ENCODE measurements around the gene TMEM138.
A peak's percentile ranks its signal among the peaks of the same experiment; 100 is the strongest.
"Not testable (repeated sequence)": the region's sequence is repeated elsewhere in the genome, so short reads cannot be mapped to it uniquely, and the experiment has no call there.

TMEM138 gene

DNA sequence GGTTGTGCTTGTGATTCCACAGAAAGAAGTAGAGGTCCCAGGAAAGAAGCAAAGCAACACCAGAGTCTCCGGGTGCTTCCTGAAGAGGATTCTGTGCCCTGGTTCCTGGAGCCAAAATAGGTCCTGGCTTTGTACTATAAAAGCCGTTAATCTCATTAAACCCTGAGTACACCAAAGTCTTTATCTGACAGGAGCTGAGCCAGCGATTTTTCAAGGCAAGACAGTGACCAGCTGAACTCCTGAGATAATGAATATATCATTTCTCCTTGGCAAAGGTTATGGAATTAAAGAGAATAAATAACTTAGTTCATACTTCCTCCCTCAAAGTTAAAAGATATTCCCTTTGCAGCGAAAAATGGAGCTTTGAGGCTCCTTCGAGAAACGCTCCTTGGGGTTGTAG, 5.2 kb downstream of the TMEM138 start:
- no peak for DNase-seq (ENCODE audit: low read depth)

DNA sequence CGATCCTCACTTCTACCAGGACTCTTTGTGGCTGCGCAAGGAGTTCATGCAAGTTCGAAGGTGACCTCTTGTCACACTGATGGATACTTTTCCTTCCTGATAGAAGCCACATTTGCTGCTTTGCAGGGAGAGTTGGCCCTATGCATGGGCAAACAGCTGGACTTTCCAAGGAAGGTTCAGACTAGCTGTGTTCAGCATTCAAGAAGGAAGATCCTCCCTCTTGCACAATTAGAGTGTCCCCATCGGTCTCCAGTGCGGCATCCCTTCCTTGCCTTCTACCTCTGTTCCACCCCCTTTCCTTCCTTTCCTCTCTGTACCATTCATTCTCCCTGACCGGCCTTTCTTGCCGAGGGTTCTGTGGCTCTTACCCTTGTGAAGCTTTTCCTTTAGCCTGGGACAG, 6.5 kb downstream of the TMEM138 start:
- DNase-seq (ENCODE audit: low read depth) = no peak

DNA sequence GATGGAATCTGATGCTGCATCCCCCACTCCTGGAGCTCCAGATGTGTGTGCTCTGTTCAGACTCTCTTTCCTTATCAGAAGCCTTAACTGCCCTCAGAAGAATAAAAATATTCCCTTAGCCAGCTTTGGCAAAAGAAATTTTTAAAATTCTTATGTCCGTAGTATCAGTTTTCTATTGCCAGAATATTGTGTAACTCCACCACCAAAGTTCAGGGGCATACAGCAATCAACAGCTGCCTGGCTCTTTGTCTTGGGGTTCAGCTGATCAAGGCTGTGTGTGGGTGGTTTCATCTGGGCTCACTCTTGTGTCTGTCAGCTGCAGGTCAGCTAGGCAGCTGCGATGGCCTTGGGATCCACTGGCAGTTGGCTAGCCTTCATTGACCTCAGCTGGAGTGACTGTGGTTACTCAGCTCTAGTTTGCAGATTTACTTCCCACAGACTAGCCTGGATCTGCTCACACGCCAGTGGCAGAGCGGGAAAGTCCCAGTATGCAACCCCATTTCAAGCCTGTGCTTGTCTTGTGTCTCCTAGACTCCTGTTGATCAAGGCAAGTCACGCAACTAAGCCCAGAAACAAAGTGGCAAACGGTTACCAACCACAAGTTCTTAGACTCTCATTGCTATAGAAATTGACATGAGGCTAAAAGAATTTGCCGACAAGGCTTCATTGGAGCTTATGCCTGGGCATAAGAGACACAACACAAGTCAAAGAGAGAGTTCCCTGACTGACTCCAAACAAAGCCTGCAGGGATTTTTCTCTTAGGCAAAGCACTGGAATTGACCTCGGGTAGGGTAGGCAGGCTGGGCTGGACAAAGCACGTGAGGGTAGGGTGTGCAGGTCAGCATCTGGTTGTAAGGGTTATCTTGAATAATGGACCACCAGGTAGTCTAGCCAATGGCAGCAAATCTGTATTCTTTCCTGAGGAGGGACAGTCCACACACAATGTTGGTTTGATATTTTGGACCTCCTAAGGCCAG, 7.5 kb downstream of the TMEM138 start:
- DNase-seq (ENCODE audit: low read depth) = no peak

DNA sequence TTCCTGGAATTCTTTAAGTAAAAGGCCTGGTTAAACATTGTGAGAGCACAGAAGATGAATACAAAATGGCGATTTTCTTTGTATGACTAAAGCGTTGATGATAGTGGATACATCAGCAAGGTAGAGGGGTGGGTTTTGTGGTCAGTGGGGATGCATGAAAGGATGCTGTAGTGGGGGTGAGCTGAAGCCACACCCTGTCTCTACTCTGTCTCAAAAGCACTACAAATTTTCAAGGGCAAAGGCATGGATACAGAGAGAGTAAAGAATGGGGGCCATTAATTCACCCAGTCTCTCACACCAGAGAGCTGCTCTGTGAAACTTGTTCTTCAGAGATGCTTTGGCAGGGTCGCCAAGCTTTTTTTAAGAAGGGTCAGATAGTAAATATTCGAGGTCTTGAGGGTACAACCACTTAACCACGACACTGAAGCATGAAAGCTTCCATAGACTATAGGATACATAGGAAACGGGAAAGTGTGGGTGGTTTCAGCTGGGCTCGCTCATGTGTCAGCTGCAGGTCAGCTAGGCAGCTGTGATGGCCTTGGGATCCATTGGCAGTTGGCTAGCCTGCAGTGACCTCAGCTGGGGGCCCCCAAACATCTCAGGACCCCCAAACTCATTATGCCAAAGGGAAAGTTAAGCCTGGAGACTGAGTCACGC, 8.3 kb downstream of the TMEM138 start:
- DNase-seq (ENCODE audit: low read depth) = no peak

DNA sequence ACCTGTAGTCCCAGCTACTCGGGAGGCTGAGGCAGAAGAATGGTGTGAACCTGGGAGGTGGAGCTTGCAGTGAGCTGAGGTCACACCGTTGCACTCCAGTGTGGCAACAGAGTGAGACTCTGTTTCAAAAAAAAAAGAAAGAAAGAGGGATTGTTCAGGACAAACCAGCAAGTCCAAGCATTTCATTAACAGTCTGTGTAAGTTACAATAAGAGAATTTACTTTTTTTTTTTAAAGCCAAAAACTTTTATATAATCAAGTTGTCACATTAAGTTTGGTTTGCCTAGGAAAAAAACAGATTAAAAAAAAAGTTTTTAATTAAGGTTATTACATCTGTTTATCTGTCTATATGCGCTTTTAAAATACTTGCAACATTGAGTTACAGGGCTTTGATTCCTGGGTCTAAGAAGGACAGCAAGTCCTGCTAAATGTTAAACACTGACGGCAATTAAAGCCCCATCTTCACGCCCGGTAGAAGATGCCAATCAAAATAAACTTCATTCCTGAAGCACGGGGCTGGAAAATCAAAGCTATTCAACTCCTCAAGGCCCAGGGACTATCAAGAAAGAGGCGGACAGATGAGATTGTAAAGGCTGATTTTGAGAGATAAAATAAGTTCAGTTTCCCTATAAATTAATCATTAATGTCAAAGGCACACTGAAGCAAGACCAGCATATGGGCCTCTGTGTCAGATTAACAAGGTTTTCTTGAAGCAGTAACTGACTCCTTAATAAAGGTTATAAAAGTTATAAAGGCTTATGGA, 10.7 kb downstream of the TMEM138 start:
- DNase-seq (ENCODE audit: low read depth) = no peak

DNA sequence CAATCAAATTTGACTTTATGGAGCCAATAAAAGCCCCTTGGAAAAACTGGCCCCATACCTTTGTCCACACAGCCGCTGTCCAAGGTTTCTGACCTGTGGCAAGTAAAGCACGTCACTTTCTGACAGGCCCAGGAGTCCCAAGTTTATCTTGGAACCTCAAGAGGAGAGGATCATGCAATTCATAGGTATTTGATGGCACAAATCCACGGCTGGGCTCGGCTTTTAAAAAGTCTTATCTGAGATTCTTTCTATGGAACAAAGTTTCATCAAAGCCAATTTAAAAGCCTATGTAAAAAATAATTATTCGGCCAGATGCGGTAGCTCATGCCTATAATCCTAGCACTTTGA, 13.6 kb downstream of the TMEM138 start:
- no peak for DNase-seq (ENCODE audit: low read depth)

DNA sequence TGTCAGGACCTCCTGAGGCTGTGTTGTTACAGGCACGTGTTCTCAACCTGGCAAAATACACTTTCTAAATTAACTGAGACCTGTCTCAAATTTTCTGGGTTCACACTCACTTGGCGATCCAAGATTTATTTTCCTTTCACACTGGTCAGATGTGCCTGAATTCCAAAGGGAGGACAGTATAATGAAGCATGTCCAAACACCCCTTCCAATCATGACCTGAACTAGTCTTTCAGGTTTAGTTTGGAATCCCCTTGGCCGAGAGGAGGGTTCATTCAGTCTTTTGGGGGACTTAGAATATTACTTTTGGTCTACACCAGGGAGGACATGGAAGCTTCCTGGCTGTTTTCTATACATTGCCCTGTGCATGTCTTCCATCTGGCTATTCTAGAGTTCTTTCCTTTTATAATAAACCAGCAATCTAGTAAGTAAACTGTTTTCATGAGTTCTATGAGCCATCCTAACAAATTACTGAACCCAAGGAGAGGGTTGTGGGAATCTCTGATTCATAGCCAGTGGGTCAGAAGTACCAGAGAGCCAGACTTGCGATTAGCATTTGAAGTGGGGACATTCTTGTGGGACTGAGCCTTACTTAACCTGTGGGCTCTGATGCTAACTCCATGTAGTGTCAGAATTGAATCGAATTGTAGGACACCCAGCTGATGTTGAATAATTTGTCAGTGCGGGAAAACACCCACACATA, 15.4 kb downstream of the TMEM138 start:
- no peak for DNase-seq (ENCODE audit: low read depth)

DNA sequence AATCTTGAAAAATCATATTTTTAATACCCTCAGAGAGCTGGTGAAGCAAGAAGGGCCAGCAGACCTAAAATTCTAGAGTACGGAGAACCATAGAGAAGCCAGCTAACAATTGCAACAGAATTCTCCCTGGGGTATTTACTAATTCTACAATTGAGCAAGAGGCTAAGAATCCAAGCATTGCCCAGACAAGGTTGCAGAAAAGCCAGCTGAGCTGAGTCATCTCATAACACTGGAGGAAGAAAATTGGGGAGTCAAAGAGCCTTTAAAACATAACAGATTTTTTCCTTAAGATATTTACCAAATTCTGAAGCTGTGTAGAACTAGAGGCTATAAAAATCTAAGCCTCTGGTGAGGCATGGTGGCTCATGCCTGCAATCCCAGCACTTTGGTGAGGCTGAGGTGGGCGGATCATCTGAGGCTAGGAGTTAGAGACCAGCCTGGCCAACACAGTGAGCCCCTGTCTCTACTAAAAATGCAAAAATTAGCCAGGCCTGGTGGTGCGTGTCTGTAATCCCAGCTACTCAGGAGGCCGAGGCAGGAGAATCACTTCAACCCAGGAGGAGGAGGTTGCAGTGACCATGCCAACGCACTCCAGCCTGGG, 16.6 kb downstream of the TMEM138 start:
- DNase-seq (ENCODE audit: low read depth) = peak; percentile 42

DNA sequence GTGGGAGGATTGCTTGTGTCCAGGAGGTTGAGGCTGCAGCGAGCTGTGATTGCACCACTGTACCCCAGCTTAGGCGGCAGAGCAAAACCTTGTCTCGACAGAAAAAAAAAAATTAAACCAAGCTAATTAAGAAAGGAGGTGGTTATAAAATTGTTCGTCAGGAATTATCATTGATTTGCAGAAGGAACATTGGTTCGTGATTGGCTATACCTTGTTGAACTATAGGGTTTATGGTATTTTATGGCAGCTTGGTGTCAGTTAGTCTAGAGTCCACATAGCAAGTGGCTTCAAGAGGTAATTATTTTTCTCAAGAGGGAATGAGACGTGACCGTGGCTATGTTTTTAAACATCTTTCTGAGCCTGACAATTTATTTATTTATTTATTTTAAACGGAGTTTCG, 18.7 kb downstream of the TMEM138 start:
- no peak for DNase-seq (ENCODE audit: low read depth)

DNA sequence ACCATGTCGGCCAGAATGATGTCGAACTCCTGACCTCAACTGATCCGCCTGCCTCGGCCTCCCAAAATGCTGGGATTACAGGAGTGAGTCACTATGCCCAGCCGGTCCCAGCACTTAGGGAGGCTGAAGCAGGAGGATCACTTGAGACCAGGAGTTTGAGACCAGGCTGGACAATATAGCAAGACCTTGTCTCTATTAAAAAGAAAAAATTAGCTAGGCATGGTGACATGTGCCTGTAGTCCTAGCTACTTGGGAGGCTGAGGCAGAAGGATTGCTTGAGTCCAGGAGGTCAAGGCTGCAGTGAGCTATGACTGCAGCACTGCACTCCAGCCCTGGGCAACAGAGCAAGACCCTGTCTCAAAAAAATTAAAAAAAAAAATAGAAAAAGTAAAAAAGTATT, 21.7 kb downstream of the TMEM138 start:
- not testable (repeated sequence) for DNase-seq (ENCODE audit: low read depth)

DNA sequence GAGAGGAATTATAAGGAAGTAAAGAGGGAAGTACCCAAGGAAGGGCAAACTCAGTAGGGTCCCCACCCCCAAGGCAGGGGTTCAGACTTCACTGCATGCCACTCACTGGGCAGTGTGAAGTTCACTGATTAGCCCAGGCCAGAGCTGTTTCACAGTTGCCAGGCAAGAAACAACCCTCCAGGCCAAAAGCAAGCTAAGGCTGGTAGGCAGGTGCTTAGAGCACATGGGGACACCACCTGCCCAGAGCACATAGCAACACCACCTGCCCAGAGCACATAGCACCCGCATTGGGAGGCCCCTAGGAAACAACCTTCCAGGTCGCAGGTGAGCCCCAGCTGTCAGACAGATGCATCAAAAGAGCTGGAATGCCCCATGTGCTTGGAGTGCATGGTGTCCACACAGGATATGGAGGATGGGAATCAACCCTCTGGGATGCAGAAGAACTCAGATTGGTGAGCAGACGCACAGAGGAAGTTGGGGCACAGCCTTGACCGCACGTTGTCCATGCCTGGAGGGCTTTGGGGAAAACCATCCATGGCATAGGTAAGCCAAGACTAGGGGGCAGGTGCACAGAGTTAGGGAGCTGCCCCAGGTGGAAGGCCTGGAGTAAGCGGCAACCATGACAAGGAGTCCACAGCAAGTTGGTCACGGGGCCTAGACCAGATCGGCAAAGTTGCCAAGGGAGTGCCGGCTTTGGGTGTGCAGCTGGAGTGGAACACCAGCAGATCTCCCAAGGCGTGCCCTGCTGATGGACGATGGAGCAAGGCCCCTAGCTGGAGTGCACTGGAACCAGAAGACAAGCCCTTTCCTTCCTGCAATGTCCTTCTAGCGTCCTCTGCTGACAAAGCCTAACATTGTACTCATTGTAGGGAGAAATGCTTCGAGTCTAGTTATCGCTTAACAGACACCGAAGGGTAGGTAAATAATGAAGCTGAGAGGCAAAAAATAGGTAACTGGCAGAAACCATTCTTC, 22.4 kb downstream of the TMEM138 start:
- no peak for DNase-seq (ENCODE audit: low read depth)

DNA sequence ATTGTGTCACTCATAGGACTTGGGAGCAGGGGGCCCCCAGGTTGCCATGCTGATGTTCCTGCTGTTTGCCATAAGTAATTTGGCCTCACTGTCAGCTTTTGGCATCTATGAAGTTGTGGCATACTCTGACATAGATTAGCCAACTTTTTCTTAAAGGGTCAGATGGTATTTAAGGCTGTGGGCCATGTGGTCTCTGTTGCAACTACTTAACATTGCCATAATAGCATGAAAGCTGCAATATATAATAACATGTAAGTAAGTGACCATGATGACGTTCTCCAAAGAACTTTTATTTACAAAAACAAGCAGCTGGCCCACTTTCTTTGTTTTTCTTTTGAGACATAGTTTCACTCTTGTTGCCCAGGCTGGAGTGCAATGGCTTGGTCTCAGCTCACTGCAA, 28.0 kb downstream of the TMEM138 start:
- no peak for DNase-seq (ENCODE audit: low read depth)

DNA sequence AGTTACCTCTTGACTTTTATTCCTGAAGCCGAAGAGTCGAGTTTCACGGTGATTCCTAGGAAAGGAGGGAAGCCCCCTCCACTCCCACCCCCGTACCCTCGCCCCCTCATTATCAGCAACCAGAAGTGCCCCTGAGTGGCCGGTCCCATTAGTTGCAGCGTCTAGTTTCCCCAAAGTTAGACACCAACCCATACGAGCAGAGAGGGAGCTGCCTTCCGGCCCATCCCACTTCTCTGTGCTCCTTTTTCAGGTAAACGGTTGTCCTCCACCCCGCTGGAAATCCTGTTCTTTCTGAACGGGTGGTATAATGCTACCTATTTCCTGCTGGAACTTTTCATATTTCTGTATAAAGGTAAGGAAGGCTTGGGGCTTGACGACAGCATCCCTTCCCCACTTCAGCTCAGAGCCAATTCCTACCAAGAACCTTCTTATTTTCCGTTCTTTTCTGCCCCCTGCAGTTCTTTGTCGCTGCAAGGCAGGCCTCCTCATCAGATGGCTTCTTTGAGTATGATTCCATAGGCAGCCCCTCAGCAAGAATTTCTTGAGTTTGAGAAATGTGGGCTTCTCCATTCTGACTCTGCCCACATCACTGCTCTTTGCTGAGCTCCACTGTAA, 30.9 kb downstream of the TMEM138 start:
- no peak for DNase-seq (ENCODE audit: low read depth)

DNA sequence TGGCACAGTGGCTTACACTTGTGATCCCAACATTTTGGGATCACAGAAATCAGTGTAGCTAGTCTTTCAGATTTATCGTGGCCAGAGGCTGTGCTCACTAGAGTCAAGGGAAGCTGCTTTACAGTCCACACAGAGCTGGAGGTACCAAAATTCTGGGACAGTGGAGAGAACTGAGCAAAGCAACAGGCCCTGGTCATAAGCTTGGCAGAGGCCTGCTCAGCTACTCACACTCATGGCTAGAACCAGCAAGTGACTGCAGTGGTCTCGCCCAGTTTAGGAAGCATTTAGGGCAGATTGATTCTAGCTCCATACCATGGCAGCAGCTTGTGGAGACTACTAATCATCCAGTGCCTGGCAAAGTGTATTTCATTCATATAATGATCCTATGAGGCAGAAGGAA, 39.0 kb downstream of the TMEM138 start:
- DNase-seq (ENCODE audit: low read depth) = no peak

DNA sequence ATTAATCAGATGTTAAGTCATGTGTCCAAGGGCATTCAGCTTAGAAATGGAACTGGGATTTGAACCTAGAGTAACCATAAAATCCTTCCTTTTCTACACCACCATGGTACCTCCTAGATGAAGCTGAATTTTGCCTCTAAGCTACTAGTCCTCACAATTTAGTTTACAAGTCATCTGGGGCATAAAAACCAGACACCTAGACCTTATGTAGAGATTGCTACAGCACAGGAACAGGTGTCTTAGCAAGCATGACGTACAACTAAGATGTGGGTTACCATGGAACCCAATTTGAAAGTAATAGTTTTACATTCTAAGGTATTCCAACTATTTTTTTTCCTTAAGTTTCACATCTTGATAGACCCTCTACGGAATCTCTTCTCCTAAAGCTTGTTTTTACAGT, 39.4 kb downstream of the TMEM138 start:
- no peak for DNase-seq (ENCODE audit: low read depth)

DNA sequence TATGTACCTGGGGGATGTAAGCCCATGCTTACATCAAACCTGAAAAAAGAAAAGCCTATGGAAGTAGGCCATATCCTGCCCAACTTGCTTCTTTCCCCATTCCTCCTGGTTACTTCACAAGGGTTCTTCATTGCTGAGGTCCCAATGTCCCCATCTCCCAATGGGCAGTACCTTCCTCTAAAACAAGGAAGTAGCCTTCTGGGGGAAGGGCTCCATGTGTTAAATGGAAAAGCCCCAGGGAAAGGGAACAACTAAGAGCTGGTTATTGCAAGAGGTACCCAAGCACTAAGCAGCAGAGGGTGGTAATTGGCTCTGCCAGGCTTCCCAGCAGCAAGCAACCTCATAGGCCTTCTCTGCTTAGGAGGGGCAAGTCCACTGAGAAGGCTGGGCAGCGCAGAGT, 41.5 kb downstream of the TMEM138 start:
- no peak for DNase-seq (ENCODE audit: low read depth)

DNA sequence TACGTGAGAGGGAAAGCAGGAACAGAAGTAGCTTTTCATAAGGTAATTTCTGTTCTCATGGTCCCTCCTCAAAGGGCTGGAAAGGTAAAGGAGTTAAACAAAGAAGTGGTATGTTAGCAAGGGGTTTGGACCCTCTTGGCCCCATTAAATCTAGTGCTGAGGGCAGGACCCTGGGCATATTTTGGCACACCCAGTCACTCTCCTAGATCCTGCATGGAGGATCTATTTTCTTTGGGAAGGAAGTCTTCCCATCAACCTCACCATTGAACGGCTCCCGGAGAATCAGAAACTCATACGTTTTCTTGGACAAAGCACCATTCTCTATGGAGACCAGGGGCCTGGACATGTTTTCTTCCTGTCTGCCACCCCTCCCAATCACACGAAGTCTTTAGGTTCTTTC, 41.9 kb downstream of the TMEM138 start:
- DNase-seq (ENCODE audit: low read depth) = no peak

DNA sequence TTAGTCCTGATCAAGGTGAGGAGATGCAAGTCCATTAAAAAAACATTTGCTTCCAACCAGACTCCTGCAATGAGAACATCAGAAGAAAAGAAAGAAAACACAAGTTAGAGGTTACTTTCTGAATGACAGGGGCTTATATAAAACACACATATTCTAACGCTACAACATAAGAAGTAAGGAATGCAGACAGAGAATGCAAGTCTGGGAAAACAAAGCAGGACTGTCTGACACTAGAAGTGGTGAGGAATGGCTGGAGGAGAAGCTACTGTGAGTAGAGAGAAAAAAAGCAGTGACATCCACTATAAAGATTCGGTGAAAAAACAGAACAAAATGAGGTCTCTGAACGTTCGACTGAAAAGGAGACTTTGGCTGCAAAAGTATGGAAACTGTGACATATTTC, 42.5 kb downstream of the TMEM138 start:
- DNase-seq (ENCODE audit: low read depth) = no peak

DNA sequence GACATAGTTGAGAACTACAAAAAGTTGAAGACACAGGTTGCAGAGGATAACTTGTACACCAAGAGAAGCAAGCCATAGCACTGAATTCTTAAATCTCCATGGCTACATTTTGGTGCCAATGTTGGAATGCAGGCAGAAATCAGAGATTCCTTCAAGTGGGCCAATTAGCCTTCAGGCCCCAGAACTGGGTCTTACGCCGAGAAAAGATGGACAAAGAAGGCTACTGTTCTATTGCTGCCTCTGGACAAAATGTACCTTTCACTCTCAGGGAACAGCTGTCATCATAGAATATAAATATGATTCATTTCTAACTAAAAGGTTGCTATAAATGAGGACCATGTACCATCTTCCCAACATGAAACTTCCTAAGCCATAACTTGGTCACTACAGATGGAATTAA, 43.9 kb downstream of the TMEM138 start:
- no peak for DNase-seq (ENCODE audit: low read depth)

Data from HS-27A (cell line).